ENCODE data around the gene XYLT1. TPM values are rescaled to one million over a fixed set of nuclear protein-coding genes. Genes with fewer than 3 reads are reported as not detected.

XYLT1 gene
- total and polyA plus RNA-seq, 2 of the 8 experiments (the other 6 are each of a cell fraction or from before 2014, with no cell fraction given): 6.6 to 25.4 TPM

DNA sequence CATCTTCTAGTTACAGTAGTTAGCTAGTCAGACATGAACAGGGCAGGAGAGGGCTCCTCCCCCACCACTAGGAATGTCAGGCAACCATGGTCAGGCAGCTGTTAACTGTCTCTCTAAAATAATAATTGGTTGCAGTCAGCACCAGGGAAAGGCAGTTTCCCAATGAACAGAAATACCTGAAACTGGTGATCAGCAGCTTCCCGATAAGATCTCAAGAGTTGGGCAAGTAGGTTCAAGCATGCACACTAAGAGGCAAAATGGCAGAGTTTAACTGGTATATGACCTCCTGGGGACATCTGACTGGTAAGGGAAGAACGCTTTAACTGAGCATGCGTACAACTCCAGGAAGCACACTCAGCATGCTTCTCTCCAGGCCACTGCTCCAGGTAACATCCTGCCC, 12.6 kb upstream of the XYLT1 start:
- Histone ChIP-seq H3K23me2 (ENCODE audit: low read depth, low read length) (no peaks in the 10 kb centered on the region; the same call in 1 of the 2 replicates), H3K9me3 (ENCODE audit: insufficient read depth in 2 of 2, low read depth in 1 of 2, low read length in 1 of 2) (no peaks in the 10 kb centered on the region), H3K23ac (ENCODE audit: insufficient read length) (no peak overlapping the region), H3K4me2 (ENCODE audit: insufficient read depth in 1 of 2, low read depth in 2 of 2, low read length in 2 of 2) (no peak overlapping the region), H2BK120ac (replicated peaks; ENCODE audit: low read depth, low read length) (no peak overlapping the region), H3K14ac (ENCODE audit: insufficient read length) (no peak overlapping the region), H2AK5ac (ENCODE audit: low read depth, low read length) (no peak overlapping the region), H3K27ac (ENCODE audit: low read depth, low read length) (no peak overlapping the region), H3K56ac (replicated peaks; ENCODE audit: insufficient read length, low read depth, low read length) (no peak overlapping the region), H3K4me3 (ENCODE audit: extremely low read depth in 1 of 4, insufficient read depth in 2 of 4, low read depth in 3 of 4, low read length in 4 of 4) (no peak overlapping the region), H3K18ac (ENCODE audit: extremely low read depth, low read length) (no peak overlapping the region), H4K91ac (replicated peaks; ENCODE audit: insufficient read length, low read length) (no peak overlapping the region), H3K79me1 (ENCODE audit: low read depth, low read length) (no peaks in the 10 kb centered on the region), H3K4me1 (replicated peaks in 1 of 4; ENCODE audit: control insufficient read depth in 3 of 4, insufficient read depth in 4 of 4, low read length in 3 of 4) (0 out of 7 replicates have a peak, but pooled peaks cover 0 to 3% (median 0%) of the 10 kb centered on the region in 4 experiments), H2AFZ (ENCODE audit: low read length) (no peak overlapping the region; the same call in 1 of the 2 replicates), H3K36me3 (ENCODE audit: control insufficient read depth in 2 of 4, insufficient read depth in 4 of 4, low read length in 3 of 4) (no peaks in the 10 kb centered on the region), H2BK15ac (ENCODE audit: low read length) (no peak overlapping the region; the same call in 1 of the 2 replicates), H2BK12ac (ENCODE audit: low read depth, low read length) (no peak overlapping the region), H4K8ac (ENCODE audit: extremely low read depth, insufficient read depth, low read length) (no peak overlapping the region), H3K79me2 (ENCODE audit: control insufficient read depth in 1 of 2, insufficient read depth in 2 of 2, low read length in 2 of 2) (no peaks in the 10 kb centered on the region), H2BK5ac (ENCODE audit: low read depth, low read length) (no peak overlapping the region), H2BK20ac (ENCODE audit: low read length) (no peak overlapping the region), H3K4ac (replicated peaks; ENCODE audit: insufficient read length, low read depth, low read length) (no peak overlapping the region), H3K27me3 (replicated peaks in 1 of 4; ENCODE audit: control insufficient read depth in 3 of 4, extremely low read depth in 1 of 4, insufficient read depth in 3 of 4, low read length in 3 of 4) (no peaks in the 10 kb centered on the region), H3K9ac (replicated peaks in 1 of 4; ENCODE audit: extremely low read depth in 1 of 4, low read depth in 3 of 4, low read length in 3 of 4) (no peak overlapping the region), H4K5ac (ENCODE audit: insufficient read length, low read depth, low read length) (no peak overlapping the region), H4K20me1 (replicated peaks in 1 of 2; ENCODE audit: control insufficient read depth in 1 of 2, insufficient read depth in 2 of 2, low read length in 2 of 2) (no peaks in the 10 kb centered on the region)
- ChIA-PET CTCF (ENCODE audit: partially characterized antibody) (interaction anchor here (1.0 to 1.2 kb wide), 2 partner anchors 9 to 73 kb away, joined by 3 to 5 read pairs; no protein-coding TSS in a partner anchor), POLR2A (ENCODE audit: partially characterized antibody) (interaction anchor here (0.7 kb wide), 1 partner anchor 96 kb away, joined by 4 read pairs; no protein-coding TSS in a partner anchor)
- FAIRE-seq (no peak), DNase-seq (ENCODE audit: low read depth in 1 of 2, low spot score in 2 of 2) (no peak)
- WGBS, 2 experiments (ENCODE audit: extremely low coverage in 1 of 2, insufficient coverage in 1 of 2, insufficient read length in 1 of 2, insufficient replicate concordance in 2 of 2, low coverage in 1 of 2, low lambda C conversion rate in 2 of 2, missing lambda C conversion rate in 1 of 2): 89% methylated on average over 3 of the region's 3 CpGs; no CpG with 5 or more reads in 1 of the 2 experiments
- TF ChIP-seq BRCA1 (IDR thresholded peaks at IDR 0.05; ENCODE audit: low read depth, low read length) (no peak), CHD2 (IDR thresholded peaks at IDR 0.05; ENCODE audit: low read length) (no peak), HDAC2 (IDR thresholded peaks at IDR 0.05; ENCODE audit: borderline replicate concordance in 1 of 2, low read depth in 2 of 2, low read length in 2 of 2) (no peak)

Data from H1 (cell line).